ENCODE measurements around the gene ACAP1.

Gene ACAP1

GRCh38 chr17:7374353-7374752 lies 38.0 kb downstream of the ACAP1 start:
- H3K4me3 ChIP-seq (ENCODE audit: low read depth, low read length) = no peak overlapping the region
- no peak overlapping the region for H3K27ac ChIP-seq (ENCODE audit: low read depth, low read length)
- no peak overlapping the region for H2AFZ ChIP-seq (ENCODE audit: low read length, unreplicated experiment)
- H3K79me2 ChIP-seq (ENCODE audit: control insufficient read depth, insufficient read depth, low read length, unreplicated experiment) = no peaks in the 10 kb centered on the region
- H3K27me3 ChIP-seq (ENCODE audit: insufficient read depth, low read length) = peaks cover 2% of the 10 kb centered on the region
- H3K4me1 ChIP-seq (ENCODE audit: control insufficient read depth, insufficient read depth, low read length, unreplicated experiment) = no peaks in the 10 kb centered on the region
- no peaks in the 10 kb centered on the region for H3K36me3 ChIP-seq (ENCODE audit: insufficient read depth, low read length)

- no peaks in the 10 kb centered on the region for H3K4me1 ChIP-seq (ENCODE audit: control insufficient read depth, insufficient read depth, low read length, unreplicated experiment)
- H2AFZ ChIP-seq (ENCODE audit: low read length, unreplicated experiment) = no peak overlapping the region
- H3K79me2 ChIP-seq (ENCODE audit: control insufficient read depth, insufficient read depth, low read length, unreplicated experiment) = no peaks in the 10 kb centered on the region
- no peak overlapping the region for H3K27ac ChIP-seq (ENCODE audit: low read depth, low read length)
- H3K27me3 ChIP-seq (ENCODE audit: insufficient read depth, low read length) = peaks cover 27% of the 10 kb centered on the region
- no peak overlapping the region for H3K4me3 ChIP-seq (ENCODE audit: low read depth, low read length)
- no peaks in the 10 kb centered on the region for H3K36me3 ChIP-seq (ENCODE audit: insufficient read depth, low read length)
Measured at GRCh38 chr17:7379134-7379533, 42.8 kb downstream of the ACAP1 start.

- no peaks in the 10 kb centered on the region for H3K36me3 ChIP-seq (ENCODE audit: insufficient read depth, low read length)
- H3K27ac ChIP-seq (ENCODE audit: low read depth, low read length) = no peak overlapping the region
- H3K4me3 ChIP-seq (ENCODE audit: low read depth, low read length) = peak overlapping the region; percentile 66
- no peaks in the 10 kb centered on the region for H3K4me1 ChIP-seq (ENCODE audit: control insufficient read depth, insufficient read depth, low read length, unreplicated experiment)
- no peaks in the 10 kb centered on the region for H3K79me2 ChIP-seq (ENCODE audit: control insufficient read depth, insufficient read depth, low read length, unreplicated experiment)
- no peak overlapping the region for H2AFZ ChIP-seq (ENCODE audit: low read length, unreplicated experiment)
- H3K27me3 ChIP-seq (ENCODE audit: insufficient read depth, low read length) = peaks cover 27% of the 10 kb centered on the region
Measured at GRCh38 chr17:7380321-7380720, 44.0 kb downstream of the ACAP1 start.

- H3K4me3 ChIP-seq (ENCODE audit: low read depth, low read length) = peak within 1 kb of the TSS; percentile 66
- H2AFZ ChIP-seq (ENCODE audit: low read length, unreplicated experiment) = no peak within 1 kb of the TSS
Measured at GRCh38 chr17:7380855-7381683, 44.7 kb downstream of the ACAP1 start, which contains the start of gene TNK1. TSS of gene TNK1 (plus strand) at chr17:7381089. CDS start at chr17:7382927, 1,838 bp downstream.

GRCh38 chr17:7382901-7383300 lies 46.6 kb downstream of the ACAP1 start:
- Histone ChIP-seq H3K4me1 (ENCODE audit: control insufficient read depth, insufficient read depth, low read length, unreplicated experiment) (no peaks in the 10 kb centered on the region), H2AFZ (ENCODE audit: low read length, unreplicated experiment) (no peak overlapping the region), H3K27ac (ENCODE audit: low read depth, low read length) (no peak overlapping the region), H3K27me3 (ENCODE audit: insufficient read depth, low read length) (peaks cover 27% of the 10 kb centered on the region), H3K79me2 (ENCODE audit: control insufficient read depth, insufficient read depth, low read length, unreplicated experiment) (no peaks in the 10 kb centered on the region), H3K4me3 (ENCODE audit: low read depth, low read length) (no peak overlapping the region), H3K36me3 (ENCODE audit: insufficient read depth, low read length) (no peaks in the 10 kb centered on the region)

More at GRCh38 chr17:7380855-7381683, 44.7 kb downstream of the ACAP1 start, which contains the start of gene TNK1:
- Histone ChIP-seq H3K79me2 (ENCODE audit: control insufficient read depth, insufficient read depth, low read length, unreplicated experiment) (no peaks in the 10 kb centered on the region), H3K27me3 (ENCODE audit: insufficient read depth, low read length) (peaks cover 27% of the 10 kb centered on the region), H3K36me3 (ENCODE audit: insufficient read depth, low read length) (no peaks in the 10 kb centered on the region), H3K27ac (ENCODE audit: low read depth, low read length) (no peak within 1 kb of the TSS), H3K4me1 (ENCODE audit: control insufficient read depth, insufficient read depth, low read length, unreplicated experiment) (no peaks in the 10 kb centered on the region)

- Histone ChIP-seq H3K79me2 (ENCODE audit: control insufficient read depth, insufficient read depth, low read length, unreplicated experiment) (no peaks in the 10 kb centered on the region), H3K36me3 (ENCODE audit: insufficient read depth, low read length) (no peaks in the 10 kb centered on the region), H3K4me1 (ENCODE audit: control insufficient read depth, insufficient read depth, low read length, unreplicated experiment) (no peaks in the 10 kb centered on the region), H2AFZ (ENCODE audit: low read length, unreplicated experiment) (no peak overlapping the region), H3K4me3 (ENCODE audit: low read depth, low read length) (0 out of 2 replicates have a peak overlapping the region, but pooled peaks have one; percentile 66), H3K27ac (ENCODE audit: low read depth, low read length) (no peak overlapping the region), H3K27me3 (ENCODE audit: insufficient read depth, low read length) (peaks cover 27% of the 10 kb centered on the region)
Measured at GRCh38 chr17:7383371-7383741, 47.0 kb downstream of the ACAP1 start.

- Histone ChIP-seq H3K27ac (ENCODE audit: low read depth, low read length) (no peak overlapping the region), H3K79me2 (ENCODE audit: control insufficient read depth, insufficient read depth, low read length, unreplicated experiment) (no peaks in the 10 kb centered on the region), H3K27me3 (ENCODE audit: insufficient read depth, low read length) (peaks cover 27% of the 10 kb centered on the region), H3K4me1 (ENCODE audit: control insufficient read depth, insufficient read depth, low read length, unreplicated experiment) (no peaks in the 10 kb centered on the region), H2AFZ (ENCODE audit: low read length, unreplicated experiment) (no peak overlapping the region), H3K36me3 (ENCODE audit: insufficient read depth, low read length) (no peaks in the 10 kb centered on the region), H3K4me3 (ENCODE audit: low read depth, low read length) (peak overlapping the region; percentile 66)
Measured at GRCh38 chr17:7383742-7384488, 47.6 kb downstream of the ACAP1 start.

GRCh38 chr17:7384489-7385081 lies 48.3 kb downstream of the ACAP1 start:
- 0 out of 2 replicates have a peak overlapping the region, but pooled peaks have one; percentile 66 for H3K4me3 ChIP-seq (ENCODE audit: low read depth, low read length)
- 0 out of 2 replicates have a peak, but pooled peaks cover 1% of the 10 kb centered on the region for H3K36me3 ChIP-seq (ENCODE audit: insufficient read depth, low read length)
- H2AFZ ChIP-seq (ENCODE audit: low read length, unreplicated experiment) = no peak overlapping the region
- no peak overlapping the region for H3K27ac ChIP-seq (ENCODE audit: low read depth, low read length)
- H3K27me3 ChIP-seq (ENCODE audit: insufficient read depth, low read length) = peaks cover 22% of the 10 kb centered on the region
- H3K4me1 ChIP-seq (ENCODE audit: control insufficient read depth, insufficient read depth, low read length, unreplicated experiment) = no peaks in the 10 kb centered on the region
- no peaks in the 10 kb centered on the region for H3K79me2 ChIP-seq (ENCODE audit: control insufficient read depth, insufficient read depth, low read length, unreplicated experiment)

- peaks cover 5% of the 10 kb centered on the region for H3K79me2 ChIP-seq (ENCODE audit: control insufficient read depth, insufficient read depth, low read length, unreplicated experiment)
Measured at GRCh38 chr17:7388856-7389255, 52.5 kb downstream of the ACAP1 start.

More at GRCh38 chr17:7388856-7389255, 52.5 kb downstream of the ACAP1 start:
- peaks cover 10% of the 10 kb centered on the region; the same call in 1 of the 2 replicates for H3K36me3 ChIP-seq (ENCODE audit: insufficient read depth, low read length)
- H3K27ac ChIP-seq (ENCODE audit: low read depth, low read length) = no peak overlapping the region
- no peak overlapping the region for H2AFZ ChIP-seq (ENCODE audit: low read length, unreplicated experiment)
- no peaks in the 10 kb centered on the region for H3K27me3 ChIP-seq (ENCODE audit: insufficient read depth, low read length)
- peaks cover 4% of the 10 kb centered on the region for H3K4me1 ChIP-seq (ENCODE audit: control insufficient read depth, insufficient read depth, low read length, unreplicated experiment)
- H3K4me3 ChIP-seq (ENCODE audit: low read depth, low read length) = no peak overlapping the region
